MM.1S (cell line): ENCODE measurements around the gene ZSWIM4.
"Not testable (repeated sequence)": the region's sequence is repeated elsewhere in the genome, so short reads cannot be mapped to it uniquely, and the experiment has no call there.

Experiments
- DNase-seq: peaks from one replicate; pipeline ENCODE4 v3.0.0-alpha.2; 2015
- H2AFZ ChIP-seq: fragments of 300-600 bp; sonication (generic); 2 replicates; pipeline ENCODE4 v1.6.0; 2016; ENCODE audit warnings: antibody characterized with exemption, low read length
- H3F3A ChIP-seq: fragments of 300-600 bp; sonication (generic); 2 replicates; pipeline ENCODE4 v1.6.1; 2016; ENCODE audit warnings: mild to moderate bottlenecking, antibody characterized with exemption, low read length, moderate library complexity, mixed read lengths; ENCODE audit not compliant: insufficient read depth
- H3K27ac ChIP-seq: fragments of 300-600 bp; sonication (generic); 2 replicates; pipeline ENCODE4 v1.5.1; 2016; ENCODE audit warnings: mild to moderate bottlenecking, low read length
- H3K27me3 ChIP-seq: fragments of 300-600 bp; sonication (generic); replicated peaks from 2 replicates; pipeline ENCODE4 v1.6.0; 2016; ENCODE audit warnings: low read length; ENCODE audit not compliant: insufficient read depth
- H3K36me3 ChIP-seq: fragments of 300-600 bp; sonication (generic); replicated peaks from 2 replicates; pipeline ENCODE4 v1.6.1; 2016; ENCODE audit warnings: mild to moderate bottlenecking, low read length, mixed read lengths; ENCODE audit not compliant: insufficient read depth
- H3K4me1 ChIP-seq: fragments of 300-600 bp; sonication (generic); 2 replicates; pipeline ENCODE4 v1.6.1; 2016; ENCODE audit warnings: low read length, mixed read lengths
- H3K4me2 ChIP-seq: fragments of 300-600 bp; sonication (generic); 2 replicates; pipeline ENCODE4 v1.6.0; 2016; ENCODE audit warnings: low read depth, low read length
- H3K4me3 ChIP-seq: fragments of 300-600 bp; sonication (generic); 2 replicates; pipeline ENCODE4 v1.5.1; 2016; ENCODE audit warnings: low read length, mixed read lengths
- H3K79me2 ChIP-seq: fragments of 300-600 bp; sonication (generic); 2 replicates; pipeline ENCODE4 v1.6.1; 2016; ENCODE audit warnings: mixed run types, low read length, mixed read lengths
- H3K9ac ChIP-seq: fragments of 300-600 bp; sonication (generic); 2 replicates; pipeline ENCODE4 v1.6.1; 2016; ENCODE audit warnings: low read length, mixed read lengths
- H3K9me2 ChIP-seq: fragments of 300-600 bp; sonication (generic); replicated peaks from 2 replicates; pipeline ENCODE4 v1.6.1; 2016; ENCODE audit warnings: mild to moderate bottlenecking, low read length, mixed read lengths; ENCODE audit not compliant: insufficient read depth
- H3K9me3 ChIP-seq: fragments of 300-600 bp; sonication (generic); replicated peaks from 2 replicates; pipeline ENCODE4 v1.6.1; 2016; ENCODE audit warnings: mild to moderate bottlenecking, low read length, mixed read lengths; ENCODE audit not compliant: insufficient read depth
- H4K20me1 ChIP-seq: fragments of 300-600 bp; sonication (generic); 2 replicates; pipeline ENCODE4 v1.6.1; 2016; ENCODE audit warnings: mild to moderate bottlenecking, low read length, moderate library complexity, mixed read lengths; ENCODE audit not compliant: insufficient read depth
- EZH2 ChIP-seq: fragments of 300-600 bp; sonication (generic); optimal IDR thresholded peaks from 2 replicates; pipeline ENCODE3; 2017; ENCODE audit warnings: low read depth, mild to moderate bottlenecking, antibody characterized with exemption, low read length, mixed read lengths
- EZH2phosphoT487 ChIP-seq: fragments of 300-600 bp; sonication (generic); IDR thresholded peaks from 2 replicates; pipeline ENCODE4 v1.6.1; 2018; ENCODE audit warnings: antibody characterized with exemption, low read length
- TF ChIP-seq, protein P1 (sequence below): fragments of 300-600 bp; sonication (generic); IDR thresholded peaks from 2 replicates; pipeline ENCODE4 v1.5.1; 2016; ENCODE audit warnings: antibody characterized with exemption, low read length, mixed read lengths

The ZSWIM4 gene

DNA sequence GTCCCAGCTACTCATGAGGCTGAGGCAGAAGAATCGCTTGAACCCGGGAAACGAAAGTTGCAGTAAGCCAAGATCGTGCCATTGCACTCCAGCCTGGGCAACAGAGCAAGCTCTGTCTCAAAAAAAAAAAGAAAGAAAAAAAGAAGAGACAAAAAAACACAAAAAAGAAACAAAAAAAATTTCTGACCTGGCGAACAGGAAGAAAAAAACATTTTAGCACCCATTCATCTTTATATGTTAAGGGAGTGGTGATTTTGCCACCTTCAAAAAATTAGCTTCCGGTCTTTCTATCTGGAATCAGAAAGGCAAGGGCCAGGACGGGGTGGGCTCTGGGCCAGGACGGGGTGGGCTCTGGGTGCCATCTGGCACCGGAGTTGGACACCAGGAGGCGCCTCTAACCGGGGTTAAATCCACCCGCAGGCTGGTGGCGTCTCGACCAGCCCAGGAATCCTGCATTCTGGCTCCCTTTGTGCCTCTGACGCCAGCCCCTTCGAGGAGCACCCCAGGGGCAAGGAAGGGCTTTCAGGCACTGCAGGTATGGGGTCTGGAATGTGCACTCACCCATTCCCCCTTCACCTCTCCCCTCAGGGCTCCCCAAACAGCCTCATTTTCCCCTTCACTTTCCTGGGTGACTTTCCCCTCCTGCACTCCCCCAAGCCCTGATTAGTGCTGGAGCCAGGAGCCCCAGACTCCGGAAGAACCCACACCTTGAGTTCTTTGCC lies 10.4 kb upstream of the ZSWIM4 start:
- Histone ChIP-seq H3K9me3 (no peaks in the 10 kb centered on the region), H3K27ac (no peak overlapping the region), H3K36me3 (no peaks in the 10 kb centered on the region), H3K9me2 (no peaks in the 10 kb centered on the region), H2AFZ (peak overlapping the region; percentile 76), H3F3A (peaks cover 6% of the 10 kb centered on the region), H3K4me3 (peak overlapping the region; percentile 42; the same call in 1 of the 2 replicates), H3K4me2 (peak overlapping the region; percentile 87), H3K9ac (peak overlapping the region; percentile 21; the same call in 1 of the 2 replicates), H3K4me1 (peaks cover 16% of the 10 kb centered on the region; the same call in 1 of the 2 replicates), H3K27me3 (peaks cover 15% of the 10 kb centered on the region; the same call in 1 of the 2 replicates), H4K20me1 (no peaks in the 10 kb centered on the region), H3K79me2 (no peaks in the 10 kb centered on the region)
- peak; percentile 59 for DNase-seq
- TF ChIP-seq, protein P1, sequence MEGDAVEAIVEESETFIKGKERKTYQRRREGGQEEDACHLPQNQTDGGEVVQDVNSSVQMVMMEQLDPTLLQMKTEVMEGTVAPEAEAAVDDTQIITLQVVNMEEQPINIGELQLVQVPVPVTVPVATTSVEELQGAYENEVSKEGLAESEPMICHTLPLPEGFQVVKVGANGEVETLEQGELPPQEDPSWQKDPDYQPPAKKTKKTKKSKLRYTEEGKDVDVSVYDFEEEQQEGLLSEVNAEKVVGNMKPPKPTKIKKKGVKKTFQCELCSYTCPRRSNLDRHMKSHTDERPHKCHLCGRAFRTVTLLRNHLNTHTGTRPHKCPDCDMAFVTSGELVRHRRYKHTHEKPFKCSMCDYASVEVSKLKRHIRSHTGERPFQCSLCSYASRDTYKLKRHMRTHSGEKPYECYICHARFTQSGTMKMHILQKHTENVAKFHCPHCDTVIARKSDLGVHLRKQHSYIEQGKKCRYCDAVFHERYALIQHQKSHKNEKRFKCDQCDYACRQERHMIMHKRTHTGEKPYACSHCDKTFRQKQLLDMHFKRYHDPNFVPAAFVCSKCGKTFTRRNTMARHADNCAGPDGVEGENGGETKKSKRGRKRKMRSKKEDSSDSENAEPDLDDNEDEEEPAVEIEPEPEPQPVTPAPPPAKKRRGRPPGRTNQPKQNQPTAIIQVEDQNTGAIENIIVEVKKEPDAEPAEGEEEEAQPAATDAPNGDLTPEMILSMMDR = peak; percentile 74
- TF ChIP-seq EZH2phosphoT487 = no peak

DNA sequence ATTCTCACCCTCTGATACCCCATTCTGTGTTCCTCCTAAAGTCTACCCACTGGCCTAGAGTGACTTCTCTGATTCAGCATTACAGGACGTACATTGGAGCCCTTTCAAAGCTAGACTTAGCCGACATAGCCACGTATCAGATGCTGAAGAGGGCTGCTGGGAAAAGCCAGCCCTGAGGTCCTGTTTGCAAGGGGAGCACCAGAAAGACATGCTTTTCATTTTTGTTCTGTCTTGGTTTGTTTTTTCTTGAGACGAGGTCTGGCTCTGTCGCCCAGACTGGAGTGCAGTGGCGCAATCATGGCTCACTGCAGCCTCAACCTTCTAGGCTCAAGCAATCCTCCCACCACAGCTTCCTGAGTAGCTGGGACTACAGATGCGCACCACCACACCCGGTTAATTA lies 6.3 kb upstream of the ZSWIM4 start:
- Histone ChIP-seq H3F3A (no peaks in the 10 kb centered on the region), H3K4me3 (no peak overlapping the region), H2AFZ (no peak overlapping the region), H3K4me2 (no peak overlapping the region), H4K20me1 (no peaks in the 10 kb centered on the region), H3K9me2 (no peaks in the 10 kb centered on the region), H3K9ac (no peak overlapping the region), H3K9me3 (no peaks in the 10 kb centered on the region), H3K4me1 (peaks cover 16% of the 10 kb centered on the region; the same call in 1 of the 2 replicates), H3K79me2 (no peaks in the 10 kb centered on the region), H3K36me3 (no peaks in the 10 kb centered on the region), H3K27me3 (peaks cover 15% of the 10 kb centered on the region; the same call in 1 of the 2 replicates), H3K27ac (no peak overlapping the region)
- DNase-seq = no peak
- TF ChIP-seq EZH2 = no peak
- TF ChIP-seq EZH2phosphoT487 = no peak
- TF ChIP-seq, protein P1 = no peak

DNA sequence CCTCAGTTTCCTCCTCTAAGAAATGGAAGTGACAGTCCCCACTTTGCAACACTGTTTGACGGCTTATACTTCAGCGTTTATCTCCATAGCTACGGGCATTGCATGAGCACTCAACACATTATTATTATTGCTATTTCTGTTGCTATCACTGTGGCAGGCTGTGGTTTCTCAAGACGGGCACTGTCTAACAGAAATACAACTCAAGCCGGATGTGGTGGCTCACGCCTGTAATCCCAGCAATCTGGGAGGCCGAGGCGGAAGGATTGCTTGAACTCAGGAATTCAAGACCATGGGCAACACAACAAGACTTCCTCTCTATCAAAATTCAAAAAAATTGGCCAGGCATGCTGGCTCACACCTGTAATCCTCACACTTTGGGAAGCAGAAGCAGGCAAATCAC lies 4.9 kb upstream of the ZSWIM4 start:
- peaks cover 5% of the 10 kb centered on the region; the same call in 1 of the 2 replicates for H3K4me1 ChIP-seq
- H3K36me3 ChIP-seq = no peaks in the 10 kb centered on the region
- H2AFZ ChIP-seq = no peak overlapping the region
- no peaks in the 10 kb centered on the region for H3K9me2 ChIP-seq
- H3K9me3 ChIP-seq = no peaks in the 10 kb centered on the region
- no peaks in the 10 kb centered on the region for H4K20me1 ChIP-seq
- H3K27me3 ChIP-seq = peaks cover 15% of the 10 kb centered on the region; the same call in 1 of the 2 replicates
- no peaks in the 10 kb centered on the region for H3F3A ChIP-seq
- no peak for DNase-seq
- no peaks in the 10 kb centered on the region for H3K79me2 ChIP-seq
- H3K9ac ChIP-seq = no peak overlapping the region
- H3K4me2 ChIP-seq = no peak overlapping the region
- no peak overlapping the region for H3K4me3 ChIP-seq
- TF ChIP-seq EZH2phosphoT487 (no peak), EZH2 (no peak)
- TF ChIP-seq, protein P1 = no peak
- no peak overlapping the region for H3K27ac ChIP-seq

DNA sequence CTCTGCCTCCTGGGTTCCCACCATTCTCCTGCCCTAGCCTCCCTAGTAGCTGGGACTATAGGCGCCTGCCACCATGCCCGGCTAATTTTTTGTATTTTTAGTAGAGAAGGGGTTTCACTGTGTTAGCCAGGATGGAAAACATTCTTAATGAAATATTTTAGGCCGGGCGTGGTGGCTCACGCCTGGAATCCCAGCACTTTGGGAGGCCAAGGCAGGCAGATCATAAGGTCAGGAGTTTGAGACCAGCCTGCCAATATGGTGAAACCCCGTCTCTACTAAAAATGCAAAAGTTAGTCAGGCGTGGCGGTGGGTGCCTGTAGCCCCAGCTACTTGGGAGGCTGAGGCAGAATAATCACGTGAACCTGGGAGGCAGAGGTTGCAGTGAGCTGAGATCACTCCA lies 1.9 kb upstream of the ZSWIM4 start:
- H3K79me2 ChIP-seq, H3K4me3 ChIP-seq, H3F3A ChIP-seq, H3K9ac ChIP-seq, H3K4me1 ChIP-seq, H3K36me3 ChIP-seq, H3K9me2 ChIP-seq, DNase-seq, H3K9me3 ChIP-seq, H3K27me3 ChIP-seq, H2AFZ ChIP-seq, H4K20me1 ChIP-seq, H3K27ac ChIP-seq, H3K4me2 ChIP-seq: not testable (repeated sequence)
